Measurements from ENCODE around the gene FABP7. TPM values are rescaled to one million over a fixed set of nuclear protein-coding genes. Genes with fewer than 3 reads are reported as not detected.

FABP7 gene
- total RNA-seq, 1 experiment from 2014 or later = not detected

DNA sequence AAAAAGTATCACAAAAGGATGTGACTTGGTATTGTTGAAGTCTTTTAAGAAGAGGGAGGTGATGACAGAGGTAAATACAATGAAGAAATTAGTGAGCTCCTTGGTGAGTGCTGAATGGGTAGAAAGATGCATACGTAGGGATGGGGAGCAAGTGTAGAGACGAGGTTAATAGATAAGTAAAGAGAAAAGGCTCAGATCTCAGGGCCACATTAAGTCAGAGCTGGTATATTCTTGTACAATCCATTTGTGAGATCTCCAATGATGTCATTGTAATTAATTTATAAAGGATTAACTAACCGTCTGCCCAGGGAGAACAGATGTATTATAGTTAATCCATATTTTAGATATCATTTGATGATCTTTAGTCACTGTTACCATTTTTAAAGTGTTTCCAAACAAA is 52.9 kb downstream of the FABP7 start (continued):
- TF ChIP-seq TCF7L2 (IDR thresholded peaks at IDR 0.05; ENCODE audit: borderline replicate concordance, extremely low read depth, insufficient read depth, insufficient read length) = no peak
- TF ChIP-seq, protein P1, sequence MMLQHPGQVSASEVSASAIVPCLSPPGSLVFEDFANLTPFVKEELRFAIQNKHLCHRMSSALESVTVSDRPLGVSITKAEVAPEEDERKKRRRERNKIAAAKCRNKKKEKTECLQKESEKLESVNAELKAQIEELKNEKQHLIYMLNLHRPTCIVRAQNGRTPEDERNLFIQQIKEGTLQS (IDR thresholded peaks at IDR 0.05) = no peak

DNA sequence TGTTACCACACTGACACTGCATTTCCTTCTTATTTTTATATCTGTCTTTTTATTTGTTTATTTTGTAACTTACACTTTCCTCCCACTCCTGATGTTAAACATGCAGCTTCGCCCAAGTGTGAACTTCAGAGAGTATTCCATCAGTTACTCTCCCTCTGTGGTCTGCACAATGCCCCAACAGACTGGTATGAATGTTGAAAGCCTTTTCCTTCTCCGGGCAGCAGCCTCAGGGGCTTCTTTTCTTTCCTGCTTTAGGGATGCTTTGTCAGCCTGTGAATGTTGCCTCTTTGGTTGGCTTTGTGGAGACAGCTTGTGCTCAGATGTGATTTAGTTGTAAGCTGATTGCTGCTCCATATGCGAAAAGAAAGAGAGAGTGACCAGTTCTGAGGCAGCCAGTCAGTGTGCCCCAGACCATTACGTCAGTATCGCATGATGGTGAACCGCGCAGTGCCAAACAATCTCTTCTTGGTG is 53.5 kb downstream of the FABP7 start:
- Histone ChIP-seq H3K27ac (ENCODE audit: low read depth, low read length) (no peak overlapping the region), H3K4me3 (replicated peaks in 1 of 2; ENCODE audit: low read depth in 1 of 2, low read length in 2 of 2) (no peak overlapping the region), H3K36me3 (ENCODE audit: control insufficient read depth in 1 of 2, insufficient read depth in 2 of 2, low read length in 2 of 2) (no peaks in the 10 kb centered on the region), H2AFZ (ENCODE audit: low read depth, low read length, poor library complexity, severe bottlenecking) (no peak overlapping the region), H3K79me2 (ENCODE audit: insufficient read depth, low read length) (no peaks in the 10 kb centered on the region), H3K4me2 (ENCODE audit: low read length) (no peak overlapping the region), H3K4me1 (ENCODE audit: control insufficient read depth in 1 of 2, insufficient read depth in 2 of 2, low read length in 2 of 2) (no peaks in the 10 kb centered on the region), H3K9me2 (ENCODE audit: insufficient read depth) (no peaks in the 10 kb centered on the region), H4K20me1 (ENCODE audit: insufficient read depth) (no peaks in the 10 kb centered on the region), H3K9ac (ENCODE audit: low read length) (no peak overlapping the region), H3K9me3 (ENCODE audit: control insufficient read depth in 1 of 2, insufficient read depth in 1 of 2, low read depth in 1 of 2, low read length in 2 of 2) (no peaks in the 10 kb centered on the region), H3K27me3 (ENCODE audit: insufficient read depth, low read length) (no peaks in the 10 kb centered on the region)
- TF ChIP-seq EZH2 (IDR thresholded peaks at IDR 0.05) = no peak
- TF ChIP-seq CEBPB (IDR thresholded peaks at IDR 0.05; ENCODE audit: low read depth) = no peak
- no peak for TF ChIP-seq TCF7L2 (IDR thresholded peaks at IDR 0.05; ENCODE audit: borderline replicate concordance, extremely low read depth, insufficient read depth, insufficient read length)
- TF ChIP-seq CBX3 (IDR thresholded peaks at IDR 0.05; ENCODE audit: low read depth) = no peak
- TF ChIP-seq, protein P2, sequence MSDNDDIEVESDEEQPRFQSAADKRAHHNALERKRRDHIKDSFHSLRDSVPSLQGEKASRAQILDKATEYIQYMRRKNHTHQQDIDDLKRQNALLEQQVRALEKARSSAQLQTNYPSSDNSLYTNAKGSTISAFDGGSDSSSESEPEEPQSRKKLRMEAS (IDR thresholded peaks at IDR 0.05) = no peak
- no peak for TF ChIP-seq REST (IDR thresholded peaks at IDR 0.05; ENCODE audit: low read depth)
- TF ChIP-seq, protein P1 (IDR thresholded peaks at IDR 0.05) = no peak
- TF ChIP-seq, protein P3, sequence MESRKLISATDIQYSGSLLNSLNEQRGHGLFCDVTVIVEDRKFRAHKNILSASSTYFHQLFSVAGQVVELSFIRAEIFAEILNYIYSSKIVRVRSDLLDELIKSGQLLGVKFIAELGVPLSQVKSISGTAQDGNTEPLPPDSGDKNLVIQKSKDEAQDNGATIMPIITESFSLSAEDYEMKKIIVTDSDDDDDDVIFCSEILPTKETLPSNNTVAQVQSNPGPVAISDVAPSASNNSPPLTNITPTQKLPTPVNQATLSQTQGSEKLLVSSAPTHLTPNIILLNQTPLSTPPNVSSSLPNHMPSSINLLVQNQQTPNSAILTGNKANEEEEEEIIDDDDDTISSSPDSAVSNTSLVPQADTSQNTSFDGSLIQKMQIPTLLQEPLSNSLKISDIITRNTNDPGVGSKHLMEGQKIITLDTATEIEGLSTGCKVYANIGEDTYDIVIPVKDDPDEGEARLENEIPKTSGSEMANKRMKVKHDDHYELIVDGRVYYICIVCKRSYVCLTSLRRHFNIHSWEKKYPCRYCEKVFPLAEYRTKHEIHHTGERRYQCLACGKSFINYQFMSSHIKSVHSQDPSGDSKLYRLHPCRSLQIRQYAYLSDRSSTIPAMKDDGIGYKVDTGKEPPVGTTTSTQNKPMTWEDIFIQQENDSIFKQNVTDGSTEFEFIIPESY (IDR thresholded peaks at IDR 0.05; ENCODE audit: extremely low read depth, insufficient replicate concordance, low read length) = no peak
- TF ChIP-seq ZFX (IDR thresholded peaks at IDR 0.05) = no peak
- no peak for TF ChIP-seq YY1 (IDR thresholded peaks at IDR 0.05; ENCODE audit: extremely low read depth, insufficient replicate concordance, low read depth, low read length)
- no peak for TF ChIP-seq FOSL1 (IDR thresholded peaks at IDR 0.05; ENCODE audit: low read depth)
- POLR2A ChIA-PET = no interaction called here
- DNase-seq (ENCODE audit: low read depth, low spot score) = no peak
- no peak for ATAC-seq
- RAD21 ChIA-PET (ENCODE audit: low non-redundant PET in 1 of 2, low total read pairs in 2 of 2, uncharacterized antibody in 2 of 2, unreplicated experiment in 2 of 2) = no interaction called here
- CTCF ChIA-PET = no interaction called here
- BruUV-seq (replicated peaks) = no TSS peak
- intact Hi-C loops (cut with micrococcal nuclease) = no loop called here
